K562 (cell line): ENCODE results near the gene SLC44A5.

Source experiments
- CEBPB ChIP-seq: fragments of 450-650 bp; IDR thresholded peaks from 2 replicates; pipeline ENCODE4 v1.6.1; 2016; ENCODE audit warnings: missing genetic modification characterization, missing compliant biosample characterization
- KDM2B ChIP-seq: fragments of 250-450 bp; sonication (Bioruptor Pico); IDR thresholded peaks from 2 replicates; pipeline ENCODE4 v1.8.0; 2021; ENCODE audit warnings: mild to moderate bottlenecking, moderate library complexity
- TF ChIP-seq, protein P1 (sequence below), 3 experiments: IDR thresholded peaks in 2 of 3; conservative IDR thresholded peaks in 1 of 3; 2 replicates each; pipeline ENCODE4 v1.5.1; 2011 to 2012; ENCODE audit warnings: low read length in 3 of 3, mild to moderate bottlenecking in 3 of 3, control low read depth in 2 of 3, improper control_type of control experiment in 1 of 3, inconsistent platforms in 1 of 3, low read depth in 1 of 3, mixed read lengths in 1 of 3, moderate library complexity in 1 of 3; ENCODE audit not compliant: insufficient read depth in 2 of 3

- TF ChIP-seq CEBPB (tag) (no peak), KDM2B (CRISPR knock-in tag) (no peak)
- TF ChIP-seq, protein P1, sequence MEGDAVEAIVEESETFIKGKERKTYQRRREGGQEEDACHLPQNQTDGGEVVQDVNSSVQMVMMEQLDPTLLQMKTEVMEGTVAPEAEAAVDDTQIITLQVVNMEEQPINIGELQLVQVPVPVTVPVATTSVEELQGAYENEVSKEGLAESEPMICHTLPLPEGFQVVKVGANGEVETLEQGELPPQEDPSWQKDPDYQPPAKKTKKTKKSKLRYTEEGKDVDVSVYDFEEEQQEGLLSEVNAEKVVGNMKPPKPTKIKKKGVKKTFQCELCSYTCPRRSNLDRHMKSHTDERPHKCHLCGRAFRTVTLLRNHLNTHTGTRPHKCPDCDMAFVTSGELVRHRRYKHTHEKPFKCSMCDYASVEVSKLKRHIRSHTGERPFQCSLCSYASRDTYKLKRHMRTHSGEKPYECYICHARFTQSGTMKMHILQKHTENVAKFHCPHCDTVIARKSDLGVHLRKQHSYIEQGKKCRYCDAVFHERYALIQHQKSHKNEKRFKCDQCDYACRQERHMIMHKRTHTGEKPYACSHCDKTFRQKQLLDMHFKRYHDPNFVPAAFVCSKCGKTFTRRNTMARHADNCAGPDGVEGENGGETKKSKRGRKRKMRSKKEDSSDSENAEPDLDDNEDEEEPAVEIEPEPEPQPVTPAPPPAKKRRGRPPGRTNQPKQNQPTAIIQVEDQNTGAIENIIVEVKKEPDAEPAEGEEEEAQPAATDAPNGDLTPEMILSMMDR (IDR thresholded peaks at IDR 0.05 in 2 of 3, conservative IDR thresholded peaks at IDR 0.05 in 1 of 3; ENCODE audit: insufficient read depth in 2 of 3, low read depth in 1 of 3, low read length in 3 of 3): no peak
These were observed 214.7 kb downstream of the SLC44A5 start for GRCh38 chr1:75396260-75396659.
